Activated CD8-positive, alpha-beta T cell treated with anti-CD3 and anti-CD28 coated beads for 36 hours (primary cell): Measurements from ENCODE around the gene PACRG. TPM values are rescaled to one million over a fixed set of nuclear protein-coding genes. Genes with fewer than 3 reads are reported as not detected.
A peak's percentile ranks its signal among the peaks of the same experiment; 100 is the strongest.

ENCODE experiments used
- ATAC-seq: fragments of 200-7000 bp; cut with Tn5 transposase; one replicate; pipeline ENCODE4 v1.10.0; 2021; ENCODE audit warnings: mild to moderate bottlenecking, moderate library complexity
- CTCF ChIA-PET: fragments of 350-600 bp; sonication (Branson Sonifier 250); formaldehyde crosslinking; loops from one replicate; lab custom pipeline; 2021; ENCODE audit warnings: antibody characterized with exemption; lab: Charles Lee
- POLR2A ChIA-PET: fragments of 350-600 bp; sonication (Branson Sonifier 250); formaldehyde crosslinking; loops from one replicate; lab custom pipeline; 2021; ENCODE audit warnings: antibody characterized with exemption; lab: Charles Lee
- DNase-seq: peaks from one replicate; pipeline ENCODE4 v3.0.0-alpha.2; 2020
- H3K27ac Mint-ChIP-seq: one replicate; pipeline ENCODE4 v1.8.0; 2021; ENCODE audit warnings: mild to moderate bottlenecking, mixed read lengths
- H3K27me3 Mint-ChIP-seq: one replicate; pipeline ENCODE4 v1.8.0; 2021; ENCODE audit warnings: mixed read lengths
- H3K36me3 Mint-ChIP-seq: one replicate; pipeline ENCODE4 v1.8.0; 2021; ENCODE audit warnings: low read depth, mixed read lengths
- H3K4me1 Mint-ChIP-seq: one replicate; pipeline ENCODE4 v1.8.0; 2021; ENCODE audit warnings: low read depth, mixed read lengths
- H3K4me3 Mint-ChIP-seq: one replicate; pipeline ENCODE4 v1.8.0; 2021; ENCODE audit warnings: mild to moderate bottlenecking, moderate library complexity, mixed read lengths
- H3K9me3 Mint-ChIP-seq: one replicate; pipeline ENCODE4 v1.8.0; 2021; ENCODE audit warnings: mixed read lengths
- CTCF ChIP-seq: fragments of 200-600 bp; IDR thresholded peaks from one replicate; pipeline ENCODE4 v1.8.0; 2022; ENCODE audit warnings: antibody characterized with exemption, mild to moderate bottlenecking
- intact Hi-C: fragments of 100-400 bp; cut with micrococcal nuclease; formaldehyde crosslinking; loops from one replicate; pipeline ENCODE4 v1.10.0; 2022
- total RNA-seq, 2 experiments: library from RNA; stranded (reverse); gene quantifications; one replicate each; pipeline ENCODE4 v1.2.3, GENCODE V29; 2021

The PACRG gene
- total RNA-seq, 2 experiments from 2014 or later: not detected

GRCh38 chr6:162728706-162729105 is 932 bp downstream of the PACRG start:
- no peaks in the 10 kb centered on the region for H3K36me3 Mint-ChIP-seq
- CTCF ChIA-PET: no interaction called here
- no peak for TF ChIP-seq CTCF
- no peak for ATAC-seq
- H3K27me3 Mint-ChIP-seq: no peaks in the 10 kb centered on the region
- intact Hi-C loops: no loop called here
- POLR2A ChIA-PET: no interaction called here
- no peak overlapping the region for H3K27ac Mint-ChIP-seq
- DNase-seq: no peak
- H3K4me1 Mint-ChIP-seq: peaks cover 15% of the 10 kb centered on the region
- no peaks in the 10 kb centered on the region for H3K9me3 Mint-ChIP-seq
- no peak overlapping the region for H3K4me3 Mint-ChIP-seq

GRCh38 chr6:162730502-162730901 is 2.7 kb downstream of the PACRG start:
- no peak overlapping the region for H3K4me3 Mint-ChIP-seq
- TF ChIP-seq CTCF: no peak
- POLR2A ChIA-PET: no interaction called here
- ATAC-seq (no peak), DNase-seq (no peak)
- H3K27me3 Mint-ChIP-seq: no peaks in the 10 kb centered on the region
- H3K4me1 Mint-ChIP-seq: peaks cover 16% of the 10 kb centered on the region
- CTCF ChIA-PET: no interaction called here
- H3K36me3 Mint-ChIP-seq: no peaks in the 10 kb centered on the region
- H3K9me3 Mint-ChIP-seq: no peaks in the 10 kb centered on the region
- H3K27ac Mint-ChIP-seq: no peak overlapping the region
- intact Hi-C loops: no loop called here

GRCh38 chr6:162733489-162733888 is 5.7 kb downstream of the PACRG start:
- Mint-ChIP-seq H3K36me3 (no peaks in the 10 kb centered on the region), H3K4me1 (peaks cover 4% of the 10 kb centered on the region), H3K27me3 (no peaks in the 10 kb centered on the region), H3K27ac (peak overlapping the region; percentile 33), H3K9me3 (no peaks in the 10 kb centered on the region), H3K4me3 (no peak overlapping the region)
- ChIA-PET CTCF (no interaction called here), POLR2A (no interaction called here)
- no peak for TF ChIP-seq CTCF
- intact Hi-C loops: no loop called here
- DNase-seq (peak; percentile 24), ATAC-seq (peak; percentile 75)

- Mint-ChIP-seq H3K4me1 (peaks cover 4% of the 10 kb centered on the region), H3K36me3 (no peaks in the 10 kb centered on the region), H3K9me3 (no peaks in the 10 kb centered on the region), H3K4me3 (no peak overlapping the region), H3K27ac (no peak overlapping the region), H3K27me3 (peaks cover 2% of the 10 kb centered on the region)
- POLR2A ChIA-PET: interaction anchor here (0.5 kb wide), 1 partner anchor 800 kb away, joined by 3 read pairs; no protein-coding TSS in a partner anchor
- ATAC-seq: no peak
- CTCF ChIA-PET: interaction anchor here (1.0 to 1.2 kb wide), 2 partner anchors 10 to 1318 kb away, joined by 3 read pairs; no protein-coding TSS in a partner anchor
- intact Hi-C loops: no loop called here
- no peak for DNase-seq
- no peak for TF ChIP-seq CTCF
Observed at GRCh38 chr6:162736961-162737360, 9.2 kb downstream of the PACRG start.

GRCh38 chr6:162750776-162751175 is 23.0 kb downstream of the PACRG start:
- Mint-ChIP-seq H3K27me3 (peaks cover 1% of the 10 kb centered on the region), H3K4me1 (no peaks in the 10 kb centered on the region), H3K27ac (no peak overlapping the region), H3K9me3 (no peaks in the 10 kb centered on the region), H3K4me3 (no peak overlapping the region), H3K36me3 (no peaks in the 10 kb centered on the region)
- ATAC-seq (no peak), DNase-seq (no peak)
- intact Hi-C loops: no loop called here
- POLR2A ChIA-PET: no interaction called here
- no peak for TF ChIP-seq CTCF
- CTCF ChIA-PET: no interaction called here
